A549 (cell line): Measurements from ENCODE around the gene CTNNA3. TPM values are rescaled to one million over a fixed set of nuclear protein-coding genes. Genes with fewer than 3 reads are reported as not detected.

ENCODE experiments used
- ATAC-seq, 2 experiments: fragments of 200-7000 bp in 1 of 2; fragments of >200 bp in 1 of 2; cut with Nextera tagmentation in 1 of 2; cut with Tn5 transposase in 1 of 2; 3 replicates each; pipeline versions ENCODE4 v1.8.0 to v1.9.1; 2018 to 2020; ENCODE audit warnings: mild to moderate bottlenecking in 1 of 2, moderate library complexity in 1 of 2
- CTCF ChIA-PET: fragments of 300-600 bp; sonication (Branson Sonifier 250); formaldehyde crosslinking; extraction: SDS; loops from one replicate; lab custom pipeline; 2021; ENCODE audit warnings: antibody characterized with exemption, inconsistent platforms; lab: Yijun Ruan, JAX
- POLR2A ChIA-PET: fragments of 350-600 bp; formaldehyde crosslinking; extraction: SDS; loops from one replicate; lab custom pipeline; 2021; ENCODE audit warnings: antibody characterized with exemption, inconsistent platforms; lab: Yijun Ruan, JAX
- DNase-seq, 2 experiments: peaks; one replicate each; pipeline versions ENCODE4 v3.0.0 to v3.0.0-alpha.2; 2011 to 2016; ENCODE audit warnings: low read depth in 1 of 2, low spot score in 1 of 2
- FAIRE-seq: peaks from 2 replicates; lab custom pipeline; 2011; peaks lifted over from hg19 to GRCh38; lab: Jason Lieb, UNC
- H3K27ac ChIP-seq, 2 experiments: fragments of >200 bp; sonication (Bioruptor Twin); formaldehyde crosslinking; 3 replicates each; pipeline ENCODE4 v1.5.1; 2016 to 2017
- H3K4me1 ChIP-seq: fragments of >200 bp; sonication (Bioruptor Twin); formaldehyde crosslinking; 3 replicates; pipeline ENCODE4 v1.6.1; 2016
- H3K4me2 ChIP-seq: fragments of >200 bp; sonication (Bioruptor Twin); formaldehyde crosslinking; 3 replicates; pipeline ENCODE4 v1.6.1; 2016
- H3K4me3 ChIP-seq: fragments of >200 bp; sonication (Bioruptor Twin); formaldehyde crosslinking; 3 replicates; pipeline ENCODE4 v1.5.1; 2016
- H3K9me3 ChIP-seq: fragments of >200 bp; sonication (Bioruptor Twin); formaldehyde crosslinking; 3 replicates; pipeline ENCODE4 v1.6.1; 2016
- BHLHE40 ChIP-seq: IDR thresholded peaks from 2 replicates; pipeline ENCODE4 v1.6.1; 2012; ENCODE audit warnings: low read depth, low read length, inconsistent platforms
- CBX2 ChIP-seq: fragments of 200-600 bp; sonication (generic); IDR thresholded peaks from 2 replicates; pipeline ENCODE4 v1.6.1; 2016; ENCODE audit warnings: low read depth, mild to moderate bottlenecking, borderline replicate concordance
- CEBPB ChIP-seq, 2 experiments: fragments of >200 bp in 1 of 2; sonication (Bioruptor Twin) in 1 of 2; formaldehyde crosslinking in 1 of 2; IDR thresholded peaks; 2 replicates each; pipeline ENCODE4 v1.6.1; 2012 to 2016
- EP300 ChIP-seq, 2 experiments: fragments of >200 bp; sonication (Bioruptor Twin); formaldehyde crosslinking; IDR thresholded peaks; 2 replicates in 1 of 2; 3 replicates in 1 of 2; pipeline ENCODE4 v1.6.1; 2016 to 2017
- FOSL2 ChIP-seq, 2 experiments: fragments of 450-650 bp in 1 of 2; fragments of >200 bp in 1 of 2; sonication (Bioruptor Twin) in 1 of 2; formaldehyde crosslinking; IDR thresholded peaks; 2 replicates each; pipeline versions ENCODE4 v1.5.0 to v1.6.1; 2016 to 2020; ENCODE audit warnings: mild to moderate bottlenecking in 1 of 2, moderate library complexity in 1 of 2
- FOXS1 ChIP-seq: fragments of 250-450 bp; sonication (Bioruptor Pico); IDR thresholded peaks from 2 replicates; pipeline ENCODE4 v1.5.0; 2020; ENCODE audit warnings: mild to moderate bottlenecking, moderate library complexity
- HES2 ChIP-seq: fragments of >200 bp; sonication (Bioruptor Twin); formaldehyde crosslinking; IDR thresholded peaks from 2 replicates; pipeline ENCODE4 v1.6.1; 2016
- HOXA7 ChIP-seq: fragments of 250-450 bp; sonication (Bioruptor Pico); IDR thresholded peaks from 2 replicates; pipeline ENCODE4 v1.5.0; 2020; ENCODE audit warnings: mild to moderate bottlenecking, moderate library complexity
- HOXB5 ChIP-seq: fragments of 250-450 bp; sonication (Bioruptor Pico); IDR thresholded peaks from 2 replicates; pipeline ENCODE4 v1.5.0; 2020; ENCODE audit warnings: mild to moderate bottlenecking, moderate library complexity
- JUN ChIP-seq, 2 experiments: fragments of >200 bp; sonication (Bioruptor Twin); formaldehyde crosslinking; IDR thresholded peaks; 2 replicates in 1 of 2; 3 replicates in 1 of 2; pipeline ENCODE4 v1.6.1; 2016 to 2017
- JUNB ChIP-seq: fragments of >200 bp; sonication (Bioruptor Twin); formaldehyde crosslinking; IDR thresholded peaks from 2 replicates; pipeline ENCODE4 v1.6.1; 2016
- MYC ChIP-seq: IDR thresholded peaks from 2 replicates; pipeline ENCODE4 v1.6.1; 2012; ENCODE audit warnings: mild to moderate bottlenecking, inconsistent platforms, low read length, improper control_type of control experiment, borderline replicate concordance
- NPAS2 ChIP-seq: fragments of 250-450 bp; sonication (Bioruptor Pico); IDR thresholded peaks from 2 replicates; pipeline ENCODE4 v1.8.0; 2022; ENCODE audit warnings: mild to moderate bottlenecking, moderate library complexity, borderline replicate concordance
- PHF8 ChIP-seq: fragments of 200-600 bp; sonication (generic); IDR thresholded peaks from 2 replicates; pipeline ENCODE4 v1.6.1; 2016; ENCODE audit warnings: low read depth, mild to moderate bottlenecking, antibody characterized with exemption, moderate library complexity, borderline replicate concordance
- POLR2A ChIP-seq: IDR thresholded peaks from 2 replicates; pipeline ENCODE4 v1.6.1; 2012; ENCODE audit warnings: mild to moderate bottlenecking, low read length
- POLR2AphosphoS2 ChIP-seq: conservative IDR thresholded peaks from 2 replicates; pipeline ENCODE4 v1.6.1; 2012; ENCODE audit warnings: low read length, improper control_type of control experiment, inconsistent platforms
- RAD21 ChIP-seq, 2 experiments: fragments of >200 bp in 1 of 2; sonication (Bioruptor Twin) in 1 of 2; formaldehyde crosslinking in 1 of 2; IDR thresholded peaks in 1 of 2; conservative IDR thresholded peaks in 1 of 2; 2 replicates in 1 of 2; 3 replicates in 1 of 2; pipeline ENCODE4 v1.6.1; 2012 to 2018; ENCODE audit warnings: inconsistent platforms in 1 of 2
- RNF2 ChIP-seq: fragments of 200-600 bp; sonication (generic); IDR thresholded peaks from 2 replicates; pipeline ENCODE4 v1.6.1; 2016; ENCODE audit warnings: low read depth, mild to moderate bottlenecking, antibody characterized with exemption, moderate library complexity, borderline replicate concordance
- SMC3 ChIP-seq: fragments of >200 bp; sonication (Bioruptor Twin); formaldehyde crosslinking; IDR thresholded peaks from 3 replicates; pipeline ENCODE4 v1.6.1; 2018; ENCODE audit warnings: inconsistent platforms
- SREBF2 ChIP-seq: fragments of 450-650 bp; IDR thresholded peaks from 2 replicates; pipeline ENCODE4 v1.6.1; 2014; ENCODE audit warnings: mild to moderate bottlenecking, moderate library complexity
- TP53 ChIP-seq: fragments of 250-450 bp; sonication (Bioruptor Pico); IDR thresholded peaks from 2 replicates; pipeline ENCODE4 v1.5.0; 2021; ENCODE audit warnings: mild to moderate bottlenecking, moderate library complexity
- USF2 ChIP-seq: fragments of 450-650 bp; IDR thresholded peaks from 2 replicates; pipeline ENCODE4 v1.6.1; 2014; ENCODE audit warnings: antibody characterized with exemption
- ZFP36 ChIP-seq: fragments of 450-650 bp; IDR thresholded peaks from 2 replicates; pipeline ENCODE4 v1.6.1; 2014; ENCODE audit warnings: borderline replicate concordance; ENCODE audit not compliant: partially characterized antibody
- WGBS: methylation state at CpG from one replicate; pipeline ENCODE4 v1.1.6; 2017; ENCODE audit errors: missing lambda C conversion rate; 5-methylcytosine and 5-hydroxymethylcytosine counted together
- polyA plus RNA-seq, 4 experiments: library from polyadenylated mRNA; depleted of rRNA in 3 of 4; stranded (reverse); fragments of >200 nt; fragmentation: RNase III in 1 of 4; extraction: RNeasy Plus Mini Kit Qiagen cat#74134 plus additional on column Dnase treatment in 1 of 4; gene quantifications; 2 replicates in 3 of 4; 3 replicates in 1 of 4; pipeline ENCODE4 v1.2.3, GENCODE V29; 2011 to 2017
- TF ChIP-seq, protein P1 (sequence below): fragments of 250-450 bp; sonication (Bioruptor Pico); IDR thresholded peaks from 2 replicates; pipeline ENCODE4 v1.5.0; 2021; ENCODE audit warnings: mild to moderate bottlenecking, moderate library complexity, borderline replicate concordance
- TF ChIP-seq, protein P2 (sequence below): IDR thresholded peaks from 2 replicates; pipeline ENCODE4 v1.6.1; 2012

CTNNA3 gene
- polyA plus RNA-seq, 2 of the 4 experiments (the other 2 are of a cell fraction), result not detected

- POLR2A ChIA-PET, result no interaction called here
These were observed 1388.2 kb downstream of the CTNNA3 start for GRCh38 chr10:66307826-66308225.

GRCh38 chr10:66301078-66301477 is 1394.9 kb downstream of the CTNNA3 start:
- CTCF ChIA-PET, result no interaction called here
- no peak for DNase-seq

More at GRCh38 chr10:66307826-66308225, 1388.2 kb downstream of the CTNNA3 start:
- DNase-seq (no peak), ATAC-seq (no peak), FAIRE-seq (no peak)
- no peak overlapping the region for H3K4me3 ChIP-seq
- H3K4me1 ChIP-seq, result no peaks in the 10 kb centered on the region
- CTCF ChIA-PET, result interaction anchor here (0.8 kb wide), 1 partner anchor 268 kb away, joined by 3 read pairs; no protein-coding TSS in a partner anchor
- H3K27ac ChIP-seq, result no peak overlapping the region
- no peaks in the 10 kb centered on the region for H3K9me3 ChIP-seq
- no peak overlapping the region for H3K4me2 ChIP-seq
- no peak for TF ChIP-seq JUNB
- no peak for TF ChIP-seq FOXS1 (CRISPR knock-in tag)
- TF ChIP-seq CEBPB (IDR thresholded peaks at IDR 0.05), result no peak
- TF ChIP-seq TP53 (CRISPR knock-in tag), result no peak
- no peak for TF ChIP-seq HOXA7 (CRISPR knock-in tag)
- TF ChIP-seq CBX2, result no peak
- TF ChIP-seq NPAS2 (CRISPR knock-in tag), result no peak
- no peak for TF ChIP-seq POLR2A
- TF ChIP-seq EP300 (IDR thresholded peaks at IDR 0.05), result no peak
- no peak for TF ChIP-seq SREBF2
- TF ChIP-seq HOXB5, result no peak
- no peak for TF ChIP-seq RNF2
- TF ChIP-seq ZFP36, result no peak
- no peak for TF ChIP-seq RAD21 (conservative IDR thresholded peaks at IDR 0.05 in 1 of 2, IDR thresholded peaks at IDR 0.05 in 1 of 2)
- TF ChIP-seq FOSL2 (IDR thresholded peaks at IDR 0.05), result no peak
- TF ChIP-seq FOSL2 (CRISPR knock-in tag; IDR thresholded peaks at IDR 0.05), result no peak
- TF ChIP-seq SMC3, result no peak
- TF ChIP-seq, protein P1, sequence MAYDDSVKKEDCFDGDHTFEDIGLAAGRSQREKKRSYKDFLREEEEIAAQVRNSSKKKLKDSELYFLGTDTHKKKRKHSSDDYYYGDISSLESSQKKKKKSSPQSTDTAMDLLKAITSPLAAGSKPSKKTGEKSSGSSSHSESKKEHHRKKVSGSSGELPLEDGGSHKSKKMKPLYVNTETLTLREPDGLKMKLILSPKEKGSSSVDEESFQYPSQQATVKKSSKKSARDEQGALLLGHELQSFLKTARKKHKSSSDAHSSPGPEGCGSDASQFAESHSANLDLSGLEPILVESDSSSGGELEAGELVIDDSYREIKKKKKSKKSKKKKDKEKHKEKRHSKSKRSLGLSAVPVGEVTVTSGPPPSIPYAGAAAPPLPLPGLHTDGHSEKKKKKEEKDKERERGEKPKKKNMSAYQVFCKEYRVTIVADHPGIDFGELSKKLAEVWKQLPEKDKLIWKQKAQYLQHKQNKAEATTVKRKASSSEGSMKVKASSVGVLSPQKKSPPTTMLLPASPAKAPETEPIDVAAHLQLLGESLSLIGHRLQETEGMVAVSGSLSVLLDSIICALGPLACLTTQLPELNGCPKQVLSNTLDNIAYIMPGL (CRISPR knock-in tag), result no peak
- no peak for TF ChIP-seq USF2
- no peak for TF ChIP-seq JUN (IDR thresholded peaks at IDR 0.05)

More at GRCh38 chr10:66301078-66301477, 1394.9 kb downstream of the CTNNA3 start:
- POLR2A ChIA-PET, result no interaction called here
- H3K9me3 ChIP-seq, result no peaks in the 10 kb centered on the region
- no peak for TF ChIP-seq USF2
- TF ChIP-seq SREBF2, result no peak
- no peak for TF ChIP-seq PHF8
- TF ChIP-seq POLR2AphosphoS2, result no peak
- no peak for TF ChIP-seq BHLHE40
- TF ChIP-seq, protein P1 (CRISPR knock-in tag), result no peak
- TF ChIP-seq, protein P2, sequence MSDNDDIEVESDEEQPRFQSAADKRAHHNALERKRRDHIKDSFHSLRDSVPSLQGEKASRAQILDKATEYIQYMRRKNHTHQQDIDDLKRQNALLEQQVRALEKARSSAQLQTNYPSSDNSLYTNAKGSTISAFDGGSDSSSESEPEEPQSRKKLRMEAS, result no peak
- TF ChIP-seq EP300 (IDR thresholded peaks at IDR 0.05), result no peak
- no peak for TF ChIP-seq ZFP36
- TF ChIP-seq MYC, result no peak
- TF ChIP-seq SMC3, result no peak
- no peak for TF ChIP-seq HES2
- TF ChIP-seq JUNB, result no peak
- TF ChIP-seq JUN (IDR thresholded peaks at IDR 0.05), result no peak
- H3K4me3 ChIP-seq, result no peak overlapping the region
- ATAC-seq (no peak), FAIRE-seq (no peak)
- no peak overlapping the region for H3K27ac ChIP-seq
- H3K4me2 ChIP-seq, result no peak overlapping the region
- WGBS, result 0% methylated on average over 1 of the region's 1 CpG
- no peaks in the 10 kb centered on the region for H3K4me1 ChIP-seq
